HG03196 (cell line): ENCODE data around the gene YOD1.

Experiments used
- ATAC-seq: cut with Tn5 transposase; IDR thresholded peaks from one replicate; pipeline ENCODE4 v1.9.1; 2021; ENCODE audit not compliant: unreplicated experiment

YOD1 gene

GRCh38 chr1:207051191-207051943 lies at the start of gene YOD1:
Gene YOD1 (minus strand): TSS chr1:207051208. CDS start chr1:207051030, 178 bp downstream.
- ATAC-seq, result no peak

- ATAC-seq, result peak; percentile 74
Measured at GRCh38 chr1:207097871-207098324, 46.9 kb upstream of the YOD1 start.

- ATAC-seq, result no peak
Measured at GRCh38 chr1:207093944-207094343, 42.9 kb upstream of the YOD1 start.

GRCh38 chr1:207091200-207091908 lies 40.3 kb upstream of the YOD1 start:
- no peak for ATAC-seq

GRCh38 chr1:207089627-207090355 lies 38.8 kb upstream of the YOD1 start:
- no peak for ATAC-seq

- no peak for ATAC-seq
Measured at GRCh38 chr1:207088701-207089626, 38.0 kb upstream of the YOD1 start, which contains the start of gene C4BPB. Gene C4BPB (plus strand): TSS chr1:207088860. CDS start chr1:207089532, 672 bp downstream.

GRCh38 chr1:207088161-207088560 lies 37.2 kb upstream of the YOD1 start:
- no peak for ATAC-seq

GRCh38 chr1:207085887-207086286 lies 34.9 kb upstream of the YOD1 start:
- ATAC-seq, result no peak

- ATAC-seq, result no peak
Measured at GRCh38 chr1:207084701-207085180, 33.7 kb upstream of the YOD1 start.

GRCh38 chr1:207084232-207084631 lies 33.2 kb upstream of the YOD1 start:
- no peak for ATAC-seq

- no peak for ATAC-seq
Measured at GRCh38 chr1:207081806-207082205, 30.8 kb upstream of the YOD1 start.

GRCh38 chr1:207081088-207081487 lies 30.1 kb upstream of the YOD1 start:
- ATAC-seq, result no peak

- no peak for ATAC-seq
Measured at GRCh38 chr1:207079706-207080241, 28.8 kb upstream of the YOD1 start.

GRCh38 chr1:207078578-207079132 lies 27.6 kb upstream of the YOD1 start:
- no peak for ATAC-seq

- ATAC-seq, result no peak
Measured at GRCh38 chr1:207077470-207078377, 26.7 kb upstream of the YOD1 start.

GRCh38 chr1:207077012-207077411 lies 26.0 kb upstream of the YOD1 start:
- ATAC-seq, result no peak

GRCh38 chr1:207076181-207076955 lies 25.4 kb upstream of the YOD1 start:
- no peak for ATAC-seq
